Lower leg skin (tissue), 3 donors: Measurements from ENCODE around the gene EPHA1.

Experiments used
- CTCF ChIP-seq, 3 donors: fragments of 450-650 bp; IDR thresholded peaks; one replicate each; pipeline ENCODE4 v1.5.1; 2016; ENCODE audit warnings: antibody characterized with exemption in 3 of 3, mild to moderate bottlenecking in 3 of 3, moderate library complexity in 2 of 3
- POLR2A ChIP-seq, 2 donors: fragments of 450-650 bp; IDR thresholded peaks; one replicate each; pipeline ENCODE4 v1.6.1; 2016 to 2017; ENCODE audit warnings: antibody characterized with exemption in 2 of 2, mild to moderate bottlenecking in 1 of 2, moderate library complexity in 1 of 2

- TF ChIP-seq CTCF (IDR thresholded peaks at IDR 0.05) (no peak), POLR2A (IDR thresholded peaks at IDR 0.05) (no peak)
Observed at GRCh38 chr7:143397710-143398530, 10.7 kb downstream of the EPHA1 start.
